SK-N-SH treated with all-trans-retinoic acid at 6 μM for 48 hours (cell line): ENCODE data around the gene FUNDC2.

Source experiments
- ATAC-seq: fragments of 200-7000 bp; cut with Tn5 transposase; 3 replicates; pipeline ENCODE4 v1.9.1; 2020; ENCODE audit warnings: mild to moderate bottlenecking, moderate library complexity
- ARNTL ChIP-seq: fragments of 450-650 bp; formaldehyde crosslinking; IDR thresholded peaks from 2 replicates; pipeline ENCODE4 v1.5.0; 2020; ENCODE audit warnings: low read depth, mild to moderate bottlenecking, moderate library complexity, borderline replicate concordance
- BACH2 ChIP-seq: fragments of 250-450 bp; sonication (Bioruptor Pico); IDR thresholded peaks from 2 replicates; pipeline ENCODE4 v1.9.0; 2021; ENCODE audit warnings: mild to moderate bottlenecking, borderline replicate concordance
- CREB5 ChIP-seq: fragments of 250-450 bp; sonication (Bioruptor Pico); IDR thresholded peaks from 2 replicates; pipeline ENCODE4 v1.5.1; 2020; ENCODE audit warnings: low read depth, mild to moderate bottlenecking, moderate library complexity
- CSRNP3 ChIP-seq: fragments of 250-450 bp; sonication (Bioruptor Pico); IDR thresholded peaks from 2 replicates; pipeline ENCODE4 v1.5.1; 2021; ENCODE audit warnings: mild to moderate bottlenecking, moderate library complexity
- GLIS3 ChIP-seq: fragments of 250-450 bp; sonication (Bioruptor Pico); IDR thresholded peaks from 2 replicates; pipeline ENCODE4 v1.5.0; 2020; ENCODE audit warnings: mild to moderate bottlenecking, moderate library complexity
- ISL1 ChIP-seq: fragments of 250-450 bp; sonication (Bioruptor Pico); IDR thresholded peaks from 2 replicates; pipeline ENCODE4 v2.1.2; 2022; ENCODE audit warnings: mild to moderate bottlenecking, moderate library complexity
- PATZ1 ChIP-seq: fragments of 250-450 bp; sonication (Bioruptor Pico); IDR thresholded peaks from 2 replicates; pipeline ENCODE4 v1.8.0; 2020; ENCODE audit warnings: mild to moderate bottlenecking, moderate library complexity, borderline replicate concordance
- POU6F1 ChIP-seq: fragments of 250-450 bp; sonication (Bioruptor Pico); IDR thresholded peaks from 2 replicates; pipeline ENCODE4 v1.8.0; 2021; ENCODE audit warnings: low read depth, mild to moderate bottlenecking, moderate library complexity, borderline replicate concordance
- PPARA ChIP-seq: fragments of 250-450 bp; sonication (Bioruptor Pico); IDR thresholded peaks from 2 replicates; pipeline ENCODE4 v1.5.0; 2020; ENCODE audit warnings: mild to moderate bottlenecking, borderline replicate concordance
- RARB ChIP-seq: fragments of 250-450 bp; sonication (Bioruptor Pico); IDR thresholded peaks from 2 replicates; pipeline ENCODE4 v1.8.0; 2021; ENCODE audit warnings: mild to moderate bottlenecking, moderate library complexity
- SNAI2 ChIP-seq: fragments of 250-450 bp; sonication (Bioruptor Pico); IDR thresholded peaks from 2 replicates; pipeline ENCODE4 v1.5.0; 2020; ENCODE audit warnings: mild to moderate bottlenecking, moderate library complexity
- TCF4 ChIP-seq: fragments of 250-450 bp; sonication (Bioruptor Pico); IDR thresholded peaks from 2 replicates; pipeline ENCODE4 v1.8.0; 2021; ENCODE audit warnings: mild to moderate bottlenecking, moderate library complexity, borderline replicate concordance
- TSHZ2 ChIP-seq: fragments of 250-450 bp; sonication (Bioruptor Pico); IDR thresholded peaks from 2 replicates; pipeline ENCODE4 v1.5.0; 2020; ENCODE audit warnings: mild to moderate bottlenecking, moderate library complexity
- ZC3H10 ChIP-seq: fragments of 250-450 bp; sonication (Bioruptor Pico); IDR thresholded peaks from 2 replicates; pipeline ENCODE4 v1.5.1; 2021; ENCODE audit warnings: mild to moderate bottlenecking, moderate library complexity
- ZFP30 ChIP-seq: fragments of 450-650 bp; formaldehyde crosslinking; IDR thresholded peaks from 2 replicates; pipeline ENCODE4 v1.5.0; 2022; ENCODE audit warnings: mild to moderate bottlenecking, moderate library complexity
- ZNF565 ChIP-seq: fragments of 450-650 bp; formaldehyde crosslinking; conservative IDR thresholded peaks from 2 replicates; pipeline ENCODE4 v1.5.0; 2020; ENCODE audit warnings: low read depth, mild to moderate bottlenecking, moderate library complexity
- ZNF70 ChIP-seq: fragments of 450-650 bp; formaldehyde crosslinking; IDR thresholded peaks from 2 replicates; pipeline ENCODE4 v1.5.0; 2020; ENCODE audit warnings: mild to moderate bottlenecking, moderate library complexity
- ZNF8 ChIP-seq: fragments of 450-650 bp; formaldehyde crosslinking; IDR thresholded peaks from 2 replicates; pipeline ENCODE4 v1.5.0; 2020; ENCODE audit warnings: mild to moderate bottlenecking, moderate library complexity

The FUNDC2 gene

GRCh38 chrX:155028877-155029291 is 2.2 kb downstream of the FUNDC2 start:
- no peak for TF ChIP-seq POU6F1
- ATAC-seq, result no peak

GRCh38 chrX:155031657-155032056 is 5.0 kb downstream of the FUNDC2 start:
- ATAC-seq, result no peak
- TF ChIP-seq BACH2 (CRISPR knock-in tag) (no peak), TCF4 (CRISPR knock-in tag) (no peak), CSRNP3 (no peak), CREB5 (no peak)

- ATAC-seq, result no peak
- TF ChIP-seq ARNTL (CRISPR knock-in tag) (no peak), ZNF8 (peak; percentile 99)
Measured at GRCh38 chrX:155035688-155036087, 9.0 kb downstream of the FUNDC2 start.

- TF ChIP-seq PATZ1 (no peak), ZNF565 (CRISPR knock-in tag) (no peak), TSHZ2 (no peak), PPARA (CRISPR knock-in tag) (no peak), TCF4 (CRISPR knock-in tag) (no peak), ZNF8 (no peak), CSRNP3 (no peak), ZFP30 (no peak), ISL1 (CRISPR knock-in tag) (no peak), ZNF70 (no peak), ZC3H10 (CRISPR knock-in tag) (no peak), GLIS3 (no peak), POU6F1 (no peak), SNAI2 (CRISPR knock-in tag) (no peak), RARB (CRISPR knock-in tag) (no peak)
- no peak for ATAC-seq
Measured at GRCh38 chrX:155046129-155046810, 19.6 kb downstream of the FUNDC2 start.
